Measurements from ENCODE around the gene ACSS1.

ACSS1 gene

GRCh38 chr20:25058847-25059810, 1.2 kb upstream of the ACSS1 start:
- no peak for DNase-seq (ENCODE audit: low read depth in 2 of 2)

- DNase-seq (ENCODE audit: low read depth in 2 of 2) = peak; percentile 32 to 46
These were observed 497 bp downstream of the ACSS1 start for GRCh38 chr20:25057234-25058050.

GRCh38 chr20:25056690-25057233, 1.2 kb downstream of the ACSS1 start:
- DNase-seq (ENCODE audit: low read depth in 2 of 2) = no peak

GRCh38 chr20:25055711-25056495, 2.0 kb downstream of the ACSS1 start:
- no peak for DNase-seq (ENCODE audit: low read depth in 2 of 2)

- no peak for DNase-seq (ENCODE audit: low read depth in 2 of 2)
These were observed 2.8 kb downstream of the ACSS1 start for GRCh38 chr20:25054995-25055629.

- DNase-seq (ENCODE audit: low read depth in 2 of 2) = no peak
These were observed 3.7 kb downstream of the ACSS1 start for GRCh38 chr20:25054096-25054820.

GRCh38 chr20:25053255-25054031, 4.5 kb downstream of the ACSS1 start:
- DNase-seq (ENCODE audit: low read depth in 2 of 2) = no peak

GRCh38 chr20:25052255-25053194, 5.4 kb downstream of the ACSS1 start:
- DNase-seq (ENCODE audit: low read depth in 2 of 2) = no peak

- DNase-seq (ENCODE audit: low read depth in 2 of 2) = no peak
These were observed 6.4 kb downstream of the ACSS1 start for GRCh38 chr20:25051386-25052155.

- DNase-seq (ENCODE audit: low read depth in 2 of 2) = no peak
These were observed 7.2 kb downstream of the ACSS1 start for GRCh38 chr20:25050501-25051350.

- no peak for DNase-seq (ENCODE audit: low read depth in 2 of 2)
These were observed 7.9 kb downstream of the ACSS1 start for GRCh38 chr20:25050082-25050481.

- DNase-seq (ENCODE audit: low read depth in 2 of 2) = no peak
These were observed 8.5 kb downstream of the ACSS1 start for GRCh38 chr20:25049261-25050060.

- DNase-seq (ENCODE audit: low read depth in 2 of 2) = no peak
These were observed 9.4 kb downstream of the ACSS1 start for GRCh38 chr20:25048519-25048952.

GRCh38 chr20:25047766-25048165, 10.2 kb downstream of the ACSS1 start:
- no peak for DNase-seq (ENCODE audit: low read depth in 2 of 2)

GRCh38 chr20:25046736-25047666, 10.9 kb downstream of the ACSS1 start:
- no peak for DNase-seq (ENCODE audit: low read depth in 2 of 2)
